NCI-H2107 treated with DMSO at 0.1 percent for 48 hours (cell line): ENCODE results near the gene KPNA6.
"Not testable (repeated sequence)": the region's sequence is repeated elsewhere in the genome, so short reads cannot be mapped to it uniquely, and the experiment has no call there.

Experiments used
- DNase-seq: peaks from one replicate; lab custom pipeline; 2025; ENCODE audit not compliant: unreplicated experiment; lab: John Stamatoyannopoulos, UW

Gene KPNA6

GRCh38 chr1:32100359-32100758 is 7.5 kb upstream of the KPNA6 start:
- no peak for DNase-seq

DNA sequence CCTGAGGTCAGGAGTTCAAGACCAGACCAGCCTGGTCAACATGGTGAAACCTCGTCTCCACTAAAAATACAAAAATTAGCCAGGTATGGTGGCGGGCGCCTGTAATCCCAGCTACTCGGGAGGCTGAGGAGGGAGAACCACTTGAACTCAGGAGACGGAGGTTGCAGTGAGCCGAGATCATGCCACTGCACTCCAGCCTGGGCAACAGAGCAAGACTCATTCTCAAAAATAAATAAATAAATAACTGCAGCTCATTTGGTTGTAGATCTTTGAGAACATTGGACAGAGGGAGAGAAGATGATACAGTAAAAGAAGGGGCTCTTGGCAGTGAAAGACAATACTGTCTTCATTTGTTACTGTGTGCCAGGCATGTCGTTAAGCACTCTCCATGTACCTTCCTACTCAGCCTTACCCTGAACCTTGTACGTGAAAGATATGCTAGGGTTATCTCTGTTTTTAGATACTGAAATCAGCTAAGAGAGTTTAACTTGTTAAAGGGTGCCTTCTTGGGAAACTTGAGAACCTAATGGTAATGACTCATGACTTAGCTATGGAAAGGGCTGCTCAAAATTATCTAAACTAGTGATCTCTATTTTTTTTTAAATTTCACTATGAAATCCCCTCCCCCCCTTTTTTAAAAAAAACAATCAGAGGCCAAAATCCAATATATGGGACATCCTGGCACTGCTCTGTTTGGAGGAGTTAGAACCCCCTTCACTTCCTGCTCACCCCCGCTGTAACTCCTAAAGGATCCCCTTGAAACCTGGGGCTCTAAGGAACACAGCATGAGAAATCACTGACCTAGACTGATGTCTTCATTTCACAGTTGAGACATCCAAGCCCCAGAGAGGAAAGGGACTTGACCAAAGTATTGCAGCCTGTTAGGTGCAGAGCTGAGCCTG is 6.8 kb upstream of the KPNA6 start:
- DNase-seq: no peak

GRCh38 chr1:32104127-32104526 is 3.7 kb upstream of the KPNA6 start:
- DNase-seq: no peak

DNA sequence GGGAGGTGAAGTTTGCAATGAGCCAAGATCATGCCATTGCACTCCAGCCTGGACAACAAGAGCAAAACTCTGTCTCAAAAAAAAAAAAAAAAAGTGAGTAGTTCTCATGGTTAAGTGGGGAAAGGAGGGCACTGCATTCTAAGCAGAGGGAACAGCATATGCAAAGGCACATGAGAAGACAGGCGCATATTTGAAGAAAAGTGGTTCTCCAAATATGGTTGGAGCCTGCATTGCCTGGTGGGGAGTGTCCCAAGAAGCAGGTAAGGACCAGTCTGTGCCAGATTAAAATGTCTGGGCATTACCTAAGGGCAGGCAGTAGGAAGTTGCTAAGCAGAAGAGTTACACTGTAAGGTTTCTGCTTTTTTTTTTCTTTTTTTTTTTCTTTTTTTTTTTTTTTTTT is 2.5 kb upstream of the KPNA6 start:
- DNase-seq: no peak

- no peak for DNase-seq
Measured at GRCh38 chr1:32106663-32107275, 1.1 kb upstream of the KPNA6 start.

DNA sequence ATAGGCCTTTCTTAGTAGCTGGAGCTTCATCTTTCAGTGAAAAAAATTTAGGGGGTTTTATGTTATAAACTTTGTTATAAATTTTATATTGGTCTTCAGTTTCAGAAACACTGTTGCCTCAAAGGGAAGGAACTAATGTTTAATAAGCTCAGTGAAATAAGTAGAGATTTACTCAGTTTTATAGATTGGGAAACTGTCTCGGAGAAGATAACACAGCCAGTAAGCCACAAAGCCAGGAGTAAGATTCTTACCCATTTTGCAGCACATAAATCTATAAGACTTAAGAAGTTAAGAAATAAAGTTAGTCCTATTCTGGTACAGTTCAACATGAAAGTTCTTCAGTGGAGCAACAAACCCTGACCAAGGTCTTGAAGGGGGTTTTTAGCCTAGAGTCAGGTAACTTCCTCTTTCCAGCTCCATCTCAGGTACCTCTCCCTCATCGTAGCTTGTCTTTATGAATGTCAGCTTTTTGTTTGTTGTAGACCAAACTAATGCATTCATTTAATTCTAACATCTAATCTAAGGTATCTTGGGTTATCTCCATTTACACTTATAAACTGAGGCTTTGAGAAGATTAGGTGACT is 3.3 kb downstream of the KPNA6 start:
- DNase-seq: no peak

- no peak for DNase-seq
Measured at GRCh38 chr1:32111789-32112188, 3.9 kb downstream of the KPNA6 start.

DNA sequence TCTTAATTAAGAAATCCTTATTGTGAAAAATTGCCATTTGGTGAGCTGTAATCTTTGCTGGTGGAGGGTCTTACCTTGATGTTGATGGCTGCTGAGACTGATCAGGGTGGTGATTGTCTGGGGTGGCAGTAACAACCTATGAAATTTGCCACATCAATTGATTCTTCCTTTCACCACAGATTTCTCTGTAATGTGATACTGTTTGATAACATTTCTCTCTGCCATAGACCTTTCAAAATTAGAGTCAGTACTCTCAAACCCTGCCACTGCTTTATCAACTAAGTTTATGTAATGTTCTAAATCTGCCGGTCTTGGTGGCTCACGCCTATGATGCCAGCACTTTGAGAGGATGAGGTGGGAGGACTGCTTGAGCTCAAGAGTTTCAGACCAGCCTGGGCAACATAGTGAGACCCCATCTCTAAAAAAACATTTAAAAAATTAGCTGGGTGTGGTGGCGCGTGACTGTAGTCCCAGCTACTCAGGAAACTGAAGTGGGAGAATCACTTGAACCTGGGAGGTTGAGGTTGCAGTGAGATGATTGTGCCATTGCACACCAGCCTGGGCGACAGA is 5.0 kb downstream of the KPNA6 start:
- no peak for DNase-seq

GRCh38 chr1:32113436-32113835 is 5.6 kb downstream of the KPNA6 start:
- not testable (repeated sequence) for DNase-seq

- DNase-seq: no peak
Measured at GRCh38 chr1:32114420-32114819, 6.6 kb downstream of the KPNA6 start.

DNA sequence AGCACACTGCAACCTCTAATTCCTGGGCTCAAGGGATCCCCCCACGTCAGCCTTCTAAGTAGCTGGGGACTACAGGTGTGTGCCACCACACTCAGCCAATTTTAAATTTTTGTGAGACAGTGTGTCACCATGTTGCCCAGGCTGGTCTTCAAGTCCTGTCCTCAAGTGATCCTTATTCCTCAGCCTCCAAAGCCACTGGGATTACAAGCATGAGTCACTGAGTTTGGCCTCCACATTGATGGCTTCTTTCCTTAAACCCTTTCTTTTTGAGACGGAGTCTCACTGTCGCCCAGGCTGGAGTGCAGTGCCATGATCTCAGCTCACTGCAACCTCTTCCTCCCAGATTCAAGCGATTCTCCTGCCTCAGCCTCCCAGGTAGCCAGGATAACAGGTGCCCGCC is 7.6 kb downstream of the KPNA6 start:
- DNase-seq: no peak

DNA sequence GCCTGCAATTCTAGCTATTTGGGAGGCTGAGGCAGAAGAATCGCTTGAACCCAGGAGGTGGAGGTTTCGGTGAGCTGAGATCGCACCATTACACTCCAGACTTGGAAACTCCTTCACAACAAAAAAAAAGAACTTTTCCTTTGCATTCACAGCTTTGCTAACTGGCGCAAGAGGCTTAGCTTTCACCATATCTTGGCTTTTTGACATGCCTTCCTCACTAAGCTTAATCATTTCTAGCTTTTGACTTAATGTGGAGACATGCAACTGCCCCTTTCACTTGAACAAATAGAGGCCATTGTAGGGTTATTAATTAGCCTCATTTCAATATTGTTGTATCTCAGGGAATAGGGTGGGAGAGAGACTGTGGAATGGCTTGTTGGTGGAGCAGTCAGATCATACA is 8.7 kb downstream of the KPNA6 start:
- no peak for DNase-seq

- no peak for DNase-seq
Measured at GRCh38 chr1:32122151-32122550, 14.3 kb downstream of the KPNA6 start.

GRCh38 chr1:32123361-32123760 is 15.5 kb downstream of the KPNA6 start:
- DNase-seq: not testable (repeated sequence)

DNA sequence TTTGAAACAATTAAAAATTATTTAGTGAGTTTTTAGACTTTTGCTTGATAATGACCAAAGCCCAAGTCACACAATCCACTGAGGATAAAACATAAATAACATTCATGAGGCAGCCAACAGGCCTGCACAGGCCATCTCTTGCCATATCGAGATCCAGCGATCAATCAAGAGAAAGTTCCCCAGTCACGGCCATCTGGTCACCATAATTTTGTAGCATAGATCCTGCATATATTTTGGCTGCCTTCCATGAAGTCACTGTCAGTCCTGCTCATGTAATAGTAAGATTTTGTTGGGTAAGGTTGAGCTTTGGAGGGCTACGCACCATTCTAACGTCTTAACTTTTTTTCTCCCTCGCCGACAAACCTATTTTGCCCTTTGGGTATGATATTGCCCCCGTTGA is 17.5 kb downstream of the KPNA6 start:
- DNase-seq: no peak

DNA sequence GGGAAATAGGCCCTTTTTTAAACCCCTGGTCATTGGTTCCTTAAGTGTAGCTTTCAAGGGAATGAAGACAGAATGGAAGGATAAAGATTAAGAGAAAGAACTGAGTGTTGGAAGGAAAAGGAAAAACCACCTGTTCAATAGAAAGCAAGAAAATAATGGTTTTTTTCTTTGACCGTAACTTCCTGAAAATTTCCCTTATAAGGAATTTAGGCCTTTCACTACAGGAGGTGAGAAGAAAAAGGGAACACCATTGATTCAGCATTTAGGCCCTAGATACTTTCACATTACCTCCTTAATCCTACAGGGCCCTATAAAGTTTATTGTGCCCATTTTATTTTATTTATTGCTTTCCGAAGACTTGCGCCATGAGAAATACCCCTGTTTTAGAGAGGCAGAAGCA is 18.9 kb downstream of the KPNA6 start:
- no peak for DNase-seq

DNA sequence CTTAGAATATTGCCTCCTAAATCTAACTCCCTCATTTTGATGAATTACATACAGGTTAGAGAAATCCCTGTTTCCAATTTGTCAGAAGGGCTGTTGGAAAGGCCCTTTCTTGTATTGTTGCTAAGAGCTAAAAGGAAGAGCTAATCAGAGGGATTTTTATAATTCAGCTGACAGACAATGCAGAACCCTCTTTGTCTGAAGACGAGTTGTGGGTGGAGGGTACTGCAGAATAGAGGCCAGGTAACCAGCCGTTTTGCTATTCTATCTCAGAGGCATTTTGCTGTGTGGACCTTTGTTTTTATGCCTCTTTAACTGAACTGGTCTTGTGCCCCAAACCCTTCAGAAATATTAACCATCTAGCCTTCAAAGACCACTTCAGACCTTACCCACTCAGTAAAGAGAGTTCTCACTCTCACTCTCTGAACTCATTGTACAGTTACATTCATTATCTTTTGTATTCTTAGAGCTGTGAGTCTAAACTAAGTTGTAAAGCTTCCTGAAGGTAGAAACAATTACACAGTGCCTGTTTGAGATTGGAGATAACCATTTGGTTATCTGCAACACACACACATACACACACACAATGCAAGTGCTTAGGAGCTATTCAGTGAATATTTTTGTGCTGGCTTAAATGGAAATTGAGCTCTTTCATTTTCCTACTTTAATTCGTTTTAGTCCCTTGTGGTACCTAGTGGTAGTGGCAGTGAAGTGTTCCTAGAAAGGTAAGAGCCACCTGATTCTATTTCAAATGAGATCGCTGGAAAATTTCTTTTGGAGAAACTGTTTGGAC is 19.7 kb downstream of the KPNA6 start:
- DNase-seq: no peak

GRCh38 chr1:32128479-32128878 is 20.6 kb downstream of the KPNA6 start:
- no peak for DNase-seq

DNA sequence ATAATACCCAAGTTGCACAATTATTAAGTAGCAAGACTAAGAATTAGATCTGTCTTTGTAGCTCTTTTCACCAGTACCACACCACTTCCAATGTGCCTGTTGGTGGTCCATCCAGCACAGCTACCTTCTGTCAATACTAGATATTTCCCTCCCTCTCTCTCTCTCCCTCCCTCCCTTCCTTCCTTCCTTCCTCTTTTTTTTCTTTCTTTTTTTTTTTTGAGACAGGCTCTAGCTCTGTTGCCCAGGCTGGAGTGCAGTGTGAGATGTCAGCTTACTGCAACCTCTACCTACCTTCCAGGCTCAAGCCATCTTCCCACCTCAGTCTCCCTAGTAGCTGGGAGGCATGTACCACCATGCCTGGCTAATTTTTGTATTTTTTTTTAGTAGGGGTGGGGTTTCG is 21.1 kb downstream of the KPNA6 start:
- DNase-seq: no peak

DNA sequence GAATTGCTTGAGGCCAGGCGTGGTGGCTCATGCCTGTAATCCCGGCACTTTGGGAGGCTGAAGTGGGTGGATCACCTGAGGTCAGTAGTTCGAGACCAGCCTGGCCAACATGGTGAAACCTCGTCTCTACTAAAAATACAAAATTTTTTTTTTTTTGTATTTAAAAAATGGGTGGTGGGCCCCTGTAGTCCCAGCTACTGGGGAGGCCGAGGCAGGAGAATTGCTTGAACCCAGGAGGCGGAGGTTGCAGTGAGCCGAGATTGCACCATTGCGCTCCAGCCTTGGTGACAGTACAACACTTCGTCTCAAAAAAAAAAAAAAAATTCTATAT is 26.1 kb downstream of the KPNA6 start:
- DNase-seq: not testable (repeated sequence)

GRCh38 chr1:32137111-32137510 is 29.3 kb downstream of the KPNA6 start:
- no peak for DNase-seq
